ENCODE data around the gene PARVB. TPM values are rescaled to one million over a fixed set of nuclear protein-coding genes. Genes with fewer than 3 reads are reported as not detected.

PARVB gene
- total and polyA plus RNA-seq, 9 of the 15 experiments (the other 6 are each of a cell fraction or from before 2014, with no cell fraction given) = 1.1 to 59.2 (median 29.2) TPM

DNA sequence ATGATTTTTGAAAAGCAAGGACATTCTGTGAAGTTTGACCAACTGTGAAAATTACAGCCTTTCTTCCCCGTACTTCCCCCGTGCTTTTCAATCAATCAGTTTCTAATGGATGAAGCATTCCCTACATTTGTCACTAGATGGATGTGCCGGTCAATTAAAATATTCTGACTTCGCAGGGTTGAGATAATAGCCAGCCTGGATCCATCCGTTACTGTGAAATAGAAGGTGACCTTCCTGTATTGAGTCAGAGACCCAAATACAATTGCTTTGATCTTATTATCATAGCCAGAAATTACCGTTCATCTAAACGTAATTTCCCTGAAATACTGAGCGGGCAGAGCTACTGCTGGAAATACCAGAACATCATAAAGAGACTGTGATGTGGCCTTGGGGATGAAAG is 21.1 kb upstream of the PARVB start (continued):
- TF ChIP-seq ZNF253 (CRISPR knock-in tag; conservative IDR thresholded peaks at IDR 0.05) = no peak
- no peak for TF ChIP-seq SMARCE1 (IDR thresholded peaks at IDR 0.05)
- no peak for TF ChIP-seq GABPB2 (CRISPR knock-in tag; conservative IDR thresholded peaks at IDR 0.05)
- TF ChIP-seq CBX2 (IDR thresholded peaks at IDR 0.05; ENCODE audit: insufficient read depth, low read length, poor library complexity, severe bottlenecking) = no peak

DNA sequence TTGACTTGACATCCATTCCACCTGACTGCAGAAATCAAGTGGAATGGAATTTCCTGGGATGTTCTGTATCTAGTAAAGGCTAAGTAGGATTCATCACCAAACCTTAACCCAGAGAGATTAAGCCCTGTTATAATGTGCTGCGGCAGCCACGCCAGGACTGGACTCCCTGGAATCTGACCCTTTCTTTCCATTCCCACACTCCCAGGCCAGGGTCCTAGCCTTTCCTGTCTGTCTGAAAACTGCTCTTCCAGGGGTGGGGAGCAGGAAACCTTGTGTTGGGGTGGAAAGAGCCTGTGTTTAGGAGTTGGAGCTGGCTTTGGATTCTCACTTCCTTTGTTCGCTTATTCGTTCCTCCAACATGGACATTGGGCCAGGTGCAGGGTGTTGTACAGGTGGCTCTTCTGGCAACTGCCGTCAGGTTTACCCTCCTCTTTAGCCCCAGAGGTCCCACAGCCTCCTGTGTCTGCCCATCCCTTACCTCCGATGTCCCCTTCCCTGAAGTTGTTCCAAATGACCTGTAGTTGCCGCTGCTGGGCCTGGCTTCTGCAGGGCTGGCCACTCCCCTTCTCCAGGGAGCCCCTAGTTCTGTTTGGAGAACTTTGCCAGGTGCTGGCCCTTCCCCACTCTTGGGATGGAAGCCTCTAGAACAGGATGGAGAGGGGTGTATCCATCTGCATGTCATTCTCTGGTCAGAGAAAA is 20.5 kb upstream of the PARVB start:
- Histone ChIP-seq H3K36me3 (ENCODE audit: control insufficient read depth, insufficient read depth, low read length) (peaks cover 5% of the 10 kb centered on the region; the same call in 1 of the 3 replicates), H3K9ac (ENCODE audit: insufficient read depth in 1 of 2, low read depth in 2 of 2, low read length in 2 of 2) (no peak overlapping the region; a peak in 1 of 4 replicates), H2AFZ (ENCODE audit: low read depth, low read length) (no peak overlapping the region), H3K4me1 (replicated peaks in 1 of 2; ENCODE audit: control insufficient read depth in 2 of 2, insufficient read depth in 2 of 2, low read length in 2 of 2) (peaks cover 7% of the 10 kb centered on the region in 2 experiments; a peak in 4 of 5 replicates), H3K9me1 (ENCODE audit: control insufficient read depth, insufficient read depth, low read length) (no peaks in the 10 kb centered on the region), H3K9me3 (replicated peaks; ENCODE audit: control insufficient read depth, insufficient read depth, low read depth, low read length) (no peaks in the 10 kb centered on the region), H3K4me3 (no peak overlapping the region), H3K79me2 (ENCODE audit: control insufficient read depth, insufficient read depth, low read length) (no peaks in the 10 kb centered on the region), H3K27ac (ENCODE audit: extremely low read depth, low read depth, low read length) (no peak overlapping the region), H3K27me3 (ENCODE audit: control insufficient read depth in 2 of 2, insufficient read depth in 2 of 2, low read length in 2 of 2) (no peaks in the 10 kb centered on the region), H3K4me2 (ENCODE audit: insufficient read depth, low read length) (peak overlapping the region; percentile 7; the same call in 1 of the 2 replicates), H4K20me1 (replicated peaks; ENCODE audit: control insufficient read depth, insufficient read depth, low read length) (no peaks in the 10 kb centered on the region)
- intact Hi-C loops (cut with micrococcal nuclease) = loop anchor here (2.0 kb wide), 1 partner anchor 77 kb away; no protein-coding TSS in a partner anchor
- DNase-seq (ENCODE audit: extremely low read depth in 1 of 4, low spot score in 3 of 4) (peak; percentile 23 to 51 (median 36)), ATAC-seq (peak; percentile 91), FAIRE-seq (peak; percentile 37)
- CTCF ChIA-PET (ENCODE audit: low intra/inter-chr PET ratio) = interaction anchor here (1.6 kb wide), 1 partner anchor 83 kb away, joined by 5 read pairs; no protein-coding TSS in a partner anchor
- TF ChIP-seq, protein P1, sequence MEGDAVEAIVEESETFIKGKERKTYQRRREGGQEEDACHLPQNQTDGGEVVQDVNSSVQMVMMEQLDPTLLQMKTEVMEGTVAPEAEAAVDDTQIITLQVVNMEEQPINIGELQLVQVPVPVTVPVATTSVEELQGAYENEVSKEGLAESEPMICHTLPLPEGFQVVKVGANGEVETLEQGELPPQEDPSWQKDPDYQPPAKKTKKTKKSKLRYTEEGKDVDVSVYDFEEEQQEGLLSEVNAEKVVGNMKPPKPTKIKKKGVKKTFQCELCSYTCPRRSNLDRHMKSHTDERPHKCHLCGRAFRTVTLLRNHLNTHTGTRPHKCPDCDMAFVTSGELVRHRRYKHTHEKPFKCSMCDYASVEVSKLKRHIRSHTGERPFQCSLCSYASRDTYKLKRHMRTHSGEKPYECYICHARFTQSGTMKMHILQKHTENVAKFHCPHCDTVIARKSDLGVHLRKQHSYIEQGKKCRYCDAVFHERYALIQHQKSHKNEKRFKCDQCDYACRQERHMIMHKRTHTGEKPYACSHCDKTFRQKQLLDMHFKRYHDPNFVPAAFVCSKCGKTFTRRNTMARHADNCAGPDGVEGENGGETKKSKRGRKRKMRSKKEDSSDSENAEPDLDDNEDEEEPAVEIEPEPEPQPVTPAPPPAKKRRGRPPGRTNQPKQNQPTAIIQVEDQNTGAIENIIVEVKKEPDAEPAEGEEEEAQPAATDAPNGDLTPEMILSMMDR (IDR thresholded peaks at IDR 0.05 in 2 of 3, conservative IDR thresholded peaks at IDR 0.05 in 1 of 3; ENCODE audit: insufficient read depth in 2 of 3, low read depth in 1 of 3, low read length in 3 of 3) = peak; percentile 50 to 66 (median 62)
- TF ChIP-seq FOS (IDR thresholded peaks at IDR 0.05; ENCODE audit: extremely low read depth, insufficient read length) = no peak
- no peak for TF ChIP-seq PHB2 (IDR thresholded peaks at IDR 0.05; ENCODE audit: low read depth)
- no peak for TF ChIP-seq ESRRA (IDR thresholded peaks at IDR 0.05; ENCODE audit: borderline replicate concordance, low read depth)
- TF ChIP-seq NCOA6 (IDR thresholded peaks at IDR 0.05) = no peak
- no peak for TF ChIP-seq ZBTB5 (IDR thresholded peaks at IDR 0.05)
- TF ChIP-seq DDX20 (tag; IDR thresholded peaks at IDR 0.05; ENCODE audit: low read depth) = no peak
- no peak for TF ChIP-seq ARHGAP35 (IDR thresholded peaks at IDR 0.05; ENCODE audit: partially characterized antibody)
- TF ChIP-seq ZNF431 (CRISPR knock-in tag; IDR thresholded peaks at IDR 0.05) = no peak
- TF ChIP-seq CBX2 (IDR thresholded peaks at IDR 0.05; ENCODE audit: insufficient read depth, low read length, poor library complexity, severe bottlenecking) = no peak
- TF ChIP-seq SAFB2 (IDR thresholded peaks at IDR 0.05; ENCODE audit: borderline replicate concordance, low read depth, low read length, severe bottlenecking) = no peak
- peak; percentile 31 to 52 for TF ChIP-seq RAD21 (CRISPR knock-in tag; conservative IDR thresholded peaks at IDR 0.05 in 1 of 2, IDR thresholded peaks at IDR 0.05 in 1 of 2)
- 72% methylated on average over 4 of the region's 7 CpGs for WGBS (ENCODE audit: insufficient coverage, low coverage, missing lambda C conversion rate)
- POLR2A ChIA-PET = no interaction called here
- BruUV-seq (replicated peaks) = no TSS peak
- in situ Hi-C loops (cut with MboI) = loop anchor here (10.0 kb wide), 1 partner anchor 621 kb away; no protein-coding TSS in a partner anchor
